ENCODE measurements around the gene NODAL.

NODAL gene

DNA sequence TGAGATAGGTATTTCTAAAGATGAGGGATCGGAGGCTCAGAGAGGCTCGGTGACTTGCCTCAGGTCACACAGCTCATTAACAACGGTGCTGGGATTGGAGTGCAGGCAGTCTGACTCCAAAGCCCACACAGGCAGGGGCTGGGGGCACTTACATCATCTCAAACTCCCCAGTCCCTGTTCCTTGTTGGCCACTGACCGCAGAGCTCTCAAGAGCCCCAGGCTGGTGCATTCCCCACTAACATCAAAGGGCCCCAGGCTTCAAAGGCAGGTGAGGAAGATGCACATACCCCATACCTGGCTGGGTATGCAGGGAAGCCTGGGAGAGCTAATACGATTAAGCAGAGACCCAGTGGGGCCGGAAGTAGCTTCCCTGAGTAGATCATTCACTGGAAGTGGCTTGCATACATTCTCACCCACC is 13.7 kb upstream of the NODAL start:
- no peak overlapping the region for H3K27ac Mint-ChIP-seq
- peaks cover 38% of the 10 kb centered on the region for H3K4me1 Mint-ChIP-seq
- H3K4me3 Mint-ChIP-seq, result no peak overlapping the region
- TF ChIP-seq, protein P1, sequence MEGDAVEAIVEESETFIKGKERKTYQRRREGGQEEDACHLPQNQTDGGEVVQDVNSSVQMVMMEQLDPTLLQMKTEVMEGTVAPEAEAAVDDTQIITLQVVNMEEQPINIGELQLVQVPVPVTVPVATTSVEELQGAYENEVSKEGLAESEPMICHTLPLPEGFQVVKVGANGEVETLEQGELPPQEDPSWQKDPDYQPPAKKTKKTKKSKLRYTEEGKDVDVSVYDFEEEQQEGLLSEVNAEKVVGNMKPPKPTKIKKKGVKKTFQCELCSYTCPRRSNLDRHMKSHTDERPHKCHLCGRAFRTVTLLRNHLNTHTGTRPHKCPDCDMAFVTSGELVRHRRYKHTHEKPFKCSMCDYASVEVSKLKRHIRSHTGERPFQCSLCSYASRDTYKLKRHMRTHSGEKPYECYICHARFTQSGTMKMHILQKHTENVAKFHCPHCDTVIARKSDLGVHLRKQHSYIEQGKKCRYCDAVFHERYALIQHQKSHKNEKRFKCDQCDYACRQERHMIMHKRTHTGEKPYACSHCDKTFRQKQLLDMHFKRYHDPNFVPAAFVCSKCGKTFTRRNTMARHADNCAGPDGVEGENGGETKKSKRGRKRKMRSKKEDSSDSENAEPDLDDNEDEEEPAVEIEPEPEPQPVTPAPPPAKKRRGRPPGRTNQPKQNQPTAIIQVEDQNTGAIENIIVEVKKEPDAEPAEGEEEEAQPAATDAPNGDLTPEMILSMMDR (IDR thresholded peaks at IDR 0.05), result no peak
- H3K36me3 Mint-ChIP-seq (ENCODE audit: low read depth), result no peaks in the 10 kb centered on the region
- peaks cover 59% of the 10 kb centered on the region for H3K27me3 Mint-ChIP-seq (ENCODE audit: low read depth, poor library complexity)
- H3K9me3 Mint-ChIP-seq, result no peaks in the 10 kb centered on the region
- DNase-seq, result no peak

DNA sequence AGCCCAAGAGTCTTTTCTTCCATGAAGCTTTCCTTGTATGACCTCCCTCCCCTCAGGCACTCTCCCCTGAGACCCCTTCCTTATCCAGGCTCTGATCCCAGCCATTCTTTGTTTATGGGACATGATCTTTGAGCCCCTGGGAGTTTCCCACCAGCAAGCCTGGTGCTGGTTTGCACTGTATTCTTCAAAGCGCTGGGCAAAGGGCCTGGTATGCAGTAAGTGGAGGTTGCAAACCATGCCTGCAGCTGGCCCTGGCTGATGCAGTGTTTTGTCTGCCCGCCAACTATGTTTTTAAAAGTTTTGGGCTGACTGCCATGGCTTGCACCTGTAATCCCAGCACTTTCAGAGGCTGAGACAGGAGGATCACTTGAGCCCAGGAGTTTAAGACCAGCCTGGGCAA is 6.8 kb upstream of the NODAL start:
- H3K27me3 Mint-ChIP-seq (ENCODE audit: low read depth, poor library complexity), result peaks cover 30% of the 10 kb centered on the region
- TF ChIP-seq, protein P1 (IDR thresholded peaks at IDR 0.05), result no peak
- H3K4me3 Mint-ChIP-seq, result peak overlapping the region; percentile 52

DNA sequence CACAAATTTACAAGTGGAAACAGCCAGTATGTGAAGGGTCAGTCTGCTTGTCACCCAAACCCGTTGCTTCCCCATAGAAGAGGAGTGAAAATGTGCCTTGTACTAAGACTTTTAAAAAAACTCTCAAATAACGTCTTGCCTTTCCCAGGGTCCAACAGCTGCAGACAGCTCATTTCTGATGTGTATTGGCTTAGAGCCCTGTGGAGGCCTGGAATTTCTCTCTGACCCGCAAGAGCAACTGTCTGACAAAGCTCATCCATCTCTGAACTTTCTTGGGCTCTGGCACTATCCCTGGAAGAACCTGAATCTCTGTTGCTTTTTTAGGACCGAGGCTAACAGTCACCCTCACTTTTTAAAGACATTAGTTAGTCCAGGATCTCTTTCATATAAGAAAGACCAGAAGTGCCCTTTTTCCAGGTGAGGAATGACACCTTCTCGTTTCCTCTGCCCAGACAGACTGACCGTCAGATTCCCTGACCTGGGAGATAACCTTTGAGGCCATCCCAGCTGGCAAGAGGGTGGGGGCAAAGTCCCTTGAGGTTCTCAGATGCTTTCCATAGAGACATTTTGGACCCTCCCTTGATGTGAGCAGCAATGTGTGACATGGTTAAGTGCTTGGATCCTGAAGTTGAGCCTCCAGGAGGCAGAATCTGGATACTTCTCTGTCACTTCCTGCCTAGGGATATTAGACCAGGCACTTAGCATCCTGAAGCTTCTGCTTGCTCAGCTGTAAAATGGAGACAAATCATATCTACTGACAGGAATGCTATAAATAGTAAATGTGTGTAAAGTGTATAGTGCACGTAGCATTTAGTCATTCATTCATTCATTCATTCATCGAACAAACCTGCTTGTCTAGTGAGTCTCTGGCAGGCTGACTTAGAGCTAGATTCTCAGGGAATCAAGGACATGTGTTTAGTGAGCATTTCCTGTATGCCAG is 4.5 kb upstream of the NODAL start:
- no peaks in the 10 kb centered on the region for H3K36me3 Mint-ChIP-seq (ENCODE audit: low read depth)
- TF ChIP-seq, protein P1 (IDR thresholded peaks at IDR 0.05), result no peak
- H3K27me3 Mint-ChIP-seq (ENCODE audit: low read depth, poor library complexity), result peaks cover 48% of the 10 kb centered on the region
- no peak for DNase-seq
- peak overlapping the region; percentile 76 for H3K27ac Mint-ChIP-seq
- no peaks in the 10 kb centered on the region for H3K9me3 Mint-ChIP-seq
- peaks cover 53% of the 10 kb centered on the region for H3K4me1 Mint-ChIP-seq
- H3K4me3 Mint-ChIP-seq, result no peak overlapping the region

More for the DNA sequence above, 6.8 kb upstream of the NODAL start:
- Mint-ChIP-seq H3K9me3 (no peaks in the 10 kb centered on the region), H3K27ac (no peak overlapping the region), H3K4me1 (peaks cover 44% of the 10 kb centered on the region), H3K36me3 (ENCODE audit: low read depth) (no peaks in the 10 kb centered on the region)
- no peak for DNase-seq

DNA sequence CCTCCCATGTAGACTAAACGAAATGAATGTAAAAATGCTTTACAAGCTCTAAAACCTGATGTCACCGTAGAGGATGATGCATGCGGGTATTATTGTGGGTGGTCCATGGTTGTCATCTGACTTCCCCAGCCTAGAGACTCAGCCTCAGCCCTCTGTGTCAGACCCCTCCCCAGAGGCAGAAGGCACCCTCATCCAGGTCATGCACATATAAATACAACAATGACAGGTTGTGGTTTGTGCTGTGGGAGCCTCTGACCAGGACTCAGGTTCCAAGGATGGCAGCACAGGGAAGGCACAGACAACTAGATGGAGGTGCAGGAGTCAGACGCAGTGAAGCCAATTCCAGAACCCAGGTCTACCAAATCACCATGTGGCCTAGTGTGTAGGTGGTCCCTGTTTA is 3.3 kb upstream of the NODAL start:
- TF ChIP-seq, protein P1 (IDR thresholded peaks at IDR 0.05), result no peak
- Mint-ChIP-seq H3K27me3 (ENCODE audit: low read depth, poor library complexity) (peaks cover 58% of the 10 kb centered on the region), H3K4me3 (no peak overlapping the region), H3K9me3 (no peaks in the 10 kb centered on the region), H3K36me3 (ENCODE audit: low read depth) (no peaks in the 10 kb centered on the region), H3K27ac (no peak overlapping the region), H3K4me1 (peaks cover 56% of the 10 kb centered on the region)
- DNase-seq, result no peak

DNA sequence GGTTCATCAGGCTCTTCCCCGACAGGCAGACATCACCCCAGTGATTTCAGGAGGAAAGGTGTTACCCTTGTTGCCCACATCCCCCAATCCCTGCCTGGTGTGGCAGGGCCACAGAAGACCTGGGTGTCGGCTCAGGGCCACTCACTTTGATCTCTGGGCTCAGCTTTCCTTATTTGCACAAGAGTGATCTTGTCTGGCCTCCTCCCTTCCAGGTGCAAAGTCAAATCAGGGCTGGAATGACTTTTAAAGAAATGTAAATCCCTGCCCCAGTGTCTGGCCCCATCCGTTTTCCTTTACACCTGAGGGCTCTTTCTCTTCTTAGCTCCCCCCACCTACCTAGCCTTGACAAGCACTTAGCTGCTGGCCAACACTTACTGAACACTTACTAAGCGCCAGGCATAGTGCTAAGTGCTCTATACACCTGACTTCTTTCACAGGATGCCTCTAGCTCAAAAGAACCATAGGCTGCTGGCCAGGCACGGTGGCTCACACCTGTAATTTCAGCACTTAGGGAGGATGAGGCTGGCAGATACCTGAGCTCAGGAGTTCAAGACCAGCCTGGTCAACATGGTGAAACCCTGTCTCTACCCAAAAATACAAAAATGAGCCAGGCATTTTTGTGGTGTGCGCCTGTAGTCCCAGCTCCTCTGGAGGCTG is 979 bp upstream of the NODAL start:
- no peak for DNase-seq
- no peaks in the 10 kb centered on the region for H3K9me3 Mint-ChIP-seq
- H3K27me3 Mint-ChIP-seq (ENCODE audit: low read depth, poor library complexity), result peaks cover 76% of the 10 kb centered on the region
- no peaks in the 10 kb centered on the region for H3K36me3 Mint-ChIP-seq (ENCODE audit: low read depth)
- peak overlapping the region; percentile 39 for H3K4me3 Mint-ChIP-seq
- TF ChIP-seq, protein P1 (IDR thresholded peaks at IDR 0.05), result no peak
- peak overlapping the region; percentile 51 for H3K27ac Mint-ChIP-seq
- H3K4me1 Mint-ChIP-seq, result peaks cover 52% of the 10 kb centered on the region

All from nephron progenitor cell (in vitro differentiated cells).